ENCODE data around the gene ITGB3BP. TPM values are rescaled to one million over a fixed set of nuclear protein-coding genes. Genes with fewer than 3 reads are reported as not detected.
A peak's percentile ranks its signal among the peaks of the same experiment; 100 is the strongest.

ITGB3BP gene
- total RNA-seq, 1 donor = 48.0 TPM

GRCh38 chr1:63463248-63463647, 59.8 kb downstream of the ITGB3BP start:
- peak; percentile 51 for DNase-seq (ENCODE audit: low read depth)
- TF ChIP-seq, protein P1, sequence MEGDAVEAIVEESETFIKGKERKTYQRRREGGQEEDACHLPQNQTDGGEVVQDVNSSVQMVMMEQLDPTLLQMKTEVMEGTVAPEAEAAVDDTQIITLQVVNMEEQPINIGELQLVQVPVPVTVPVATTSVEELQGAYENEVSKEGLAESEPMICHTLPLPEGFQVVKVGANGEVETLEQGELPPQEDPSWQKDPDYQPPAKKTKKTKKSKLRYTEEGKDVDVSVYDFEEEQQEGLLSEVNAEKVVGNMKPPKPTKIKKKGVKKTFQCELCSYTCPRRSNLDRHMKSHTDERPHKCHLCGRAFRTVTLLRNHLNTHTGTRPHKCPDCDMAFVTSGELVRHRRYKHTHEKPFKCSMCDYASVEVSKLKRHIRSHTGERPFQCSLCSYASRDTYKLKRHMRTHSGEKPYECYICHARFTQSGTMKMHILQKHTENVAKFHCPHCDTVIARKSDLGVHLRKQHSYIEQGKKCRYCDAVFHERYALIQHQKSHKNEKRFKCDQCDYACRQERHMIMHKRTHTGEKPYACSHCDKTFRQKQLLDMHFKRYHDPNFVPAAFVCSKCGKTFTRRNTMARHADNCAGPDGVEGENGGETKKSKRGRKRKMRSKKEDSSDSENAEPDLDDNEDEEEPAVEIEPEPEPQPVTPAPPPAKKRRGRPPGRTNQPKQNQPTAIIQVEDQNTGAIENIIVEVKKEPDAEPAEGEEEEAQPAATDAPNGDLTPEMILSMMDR (IDR thresholded peaks at IDR 0.05; ENCODE audit: insufficient read depth, low read length) = no peak
- H3K4me3 ChIP-seq (ENCODE audit: low read depth, low read length) = no peak overlapping the region

DNA sequence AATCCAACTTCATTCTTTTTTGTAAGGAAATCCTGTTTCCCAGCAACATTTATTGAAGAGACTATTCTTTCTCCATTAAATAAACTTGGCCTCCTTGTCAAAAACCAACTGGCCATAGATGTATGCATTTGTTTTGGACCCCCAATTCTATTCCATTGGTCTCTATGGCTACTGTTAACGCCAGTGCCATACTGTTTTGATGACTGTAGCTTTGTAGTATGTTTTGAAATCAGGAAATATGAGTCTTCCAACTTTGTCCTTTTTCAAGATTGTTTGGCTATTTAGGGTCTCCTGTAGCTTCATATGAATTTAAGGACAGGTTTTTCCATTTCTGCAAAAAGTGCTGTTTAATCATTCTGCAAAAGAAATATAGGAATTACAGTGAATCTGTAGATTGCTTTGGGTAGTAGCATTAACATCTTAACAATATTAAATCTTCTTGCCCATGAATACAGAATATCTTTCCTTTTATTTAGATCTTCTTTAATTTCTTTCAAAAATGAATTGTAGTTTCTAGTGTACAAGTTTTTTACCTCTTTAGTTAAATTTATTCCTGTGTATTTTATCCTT, 61.3 kb downstream of the ITGB3BP start:
- DNase-seq (ENCODE audit: low read depth) = no peak
- H3K4me3 ChIP-seq (ENCODE audit: low read depth, low read length) = no peak overlapping the region
- TF ChIP-seq, protein P1 (IDR thresholded peaks at IDR 0.05; ENCODE audit: insufficient read depth, low read length) = no peak

DNA sequence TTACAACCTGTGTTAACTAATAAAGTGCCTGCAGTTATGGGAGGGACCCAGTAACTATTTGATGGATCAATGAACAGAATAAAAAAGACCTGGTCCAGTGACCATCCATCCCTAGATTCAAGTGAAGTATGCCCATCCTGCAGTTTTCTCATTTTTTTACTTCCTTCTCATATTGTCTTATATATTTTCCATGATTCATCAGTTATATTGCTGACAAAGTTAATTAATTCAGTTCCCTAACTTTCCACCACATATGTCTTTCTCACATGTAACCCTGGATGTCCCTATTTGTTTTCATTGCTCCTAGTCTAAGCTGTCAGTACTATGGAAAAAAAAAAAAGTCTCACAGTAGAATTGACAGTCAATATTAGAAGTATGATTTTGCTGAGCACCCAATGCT, 64.3 kb downstream of the ITGB3BP start:
- no peak for DNase-seq (ENCODE audit: low read depth)
- TF ChIP-seq, protein P1 (IDR thresholded peaks at IDR 0.05; ENCODE audit: insufficient read depth, low read length) = no peak
- H3K4me3 ChIP-seq (ENCODE audit: low read depth, low read length) = no peak overlapping the region

DNA sequence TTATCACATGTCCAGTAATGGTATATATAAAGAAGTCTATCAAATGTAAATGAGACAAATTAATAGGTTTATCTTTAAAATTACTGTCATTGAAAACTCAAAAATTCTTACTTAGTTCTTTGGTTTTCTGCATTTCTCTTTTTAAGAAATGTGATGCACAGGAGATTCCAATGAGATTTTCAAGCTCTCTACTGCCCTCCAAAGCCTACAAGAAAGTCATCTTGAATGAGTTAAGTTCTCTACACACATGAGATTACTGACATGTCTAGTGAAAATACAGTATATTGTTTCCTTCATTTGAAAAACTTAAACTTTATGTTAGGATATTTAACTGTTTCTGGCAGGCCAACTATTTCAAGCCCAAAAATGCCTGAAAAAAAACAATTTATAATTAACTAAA, 68.8 kb downstream of the ITGB3BP start:
- peak; percentile 53 for DNase-seq (ENCODE audit: low read depth)
- TF ChIP-seq, protein P1 (IDR thresholded peaks at IDR 0.05; ENCODE audit: insufficient read depth, low read length) = peak; percentile 53
- no peak overlapping the region for H3K4me3 ChIP-seq (ENCODE audit: low read depth, low read length)

- no peak overlapping the region for H3K4me3 ChIP-seq (ENCODE audit: low read depth, low read length)
- TF ChIP-seq, protein P1 (IDR thresholded peaks at IDR 0.05; ENCODE audit: insufficient read depth, low read length) = no peak
- DNase-seq (ENCODE audit: low read depth) = no peak
These were observed 69.8 kb downstream of the ITGB3BP start for GRCh38 chr1:63453232-63453631.

GRCh38 chr1:63450416-63450815, 72.6 kb downstream of the ITGB3BP start:
- TF ChIP-seq, protein P1 (IDR thresholded peaks at IDR 0.05; ENCODE audit: insufficient read depth, low read length) = no peak
- H3K4me3 ChIP-seq (ENCODE audit: low read depth, low read length) = no peak overlapping the region
- DNase-seq (ENCODE audit: low read depth) = no peak

- H3K4me3 ChIP-seq (ENCODE audit: low read depth, low read length) = no peak overlapping the region
- DNase-seq (ENCODE audit: low read depth) = peak; percentile 54
- TF ChIP-seq, protein P1 (IDR thresholded peaks at IDR 0.05; ENCODE audit: insufficient read depth, low read length) = no peak
These were observed 74.2 kb downstream of the ITGB3BP start for GRCh38 chr1:63448731-63449246.
